GM18517 (cell line): ENCODE data around the gene PCBD2.
"Not testable (repeated sequence)": the region's sequence is repeated elsewhere in the genome, so short reads cannot be mapped to it uniquely, and the experiment has no call there.

Experiments
- ATAC-seq: cut with Tn5 transposase; IDR thresholded peaks from one replicate; pipeline ENCODE4 v1.9.1; 2021; ENCODE audit warnings: mild to moderate bottlenecking, moderate library complexity; ENCODE audit not compliant: unreplicated experiment

Gene PCBD2

DNA sequence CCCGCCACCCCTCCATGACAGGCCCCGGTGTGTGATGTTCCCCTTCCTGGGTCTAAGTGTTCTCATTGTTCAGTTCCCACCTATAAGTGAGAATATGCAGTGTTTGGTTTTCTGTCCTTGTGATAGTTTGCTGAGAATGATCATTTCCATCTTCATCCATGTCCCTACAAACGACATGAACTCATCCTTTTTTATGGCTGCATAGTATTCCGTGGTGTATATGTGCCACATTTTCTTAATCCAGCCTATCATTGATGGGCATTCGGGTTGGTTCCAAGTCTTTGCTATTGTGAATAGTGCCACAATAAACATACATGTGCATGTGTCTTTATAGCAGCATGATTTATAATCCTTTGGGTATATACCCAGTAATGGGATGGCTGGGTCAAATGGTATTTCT lies 93.1 kb downstream of the PCBD2 start:
- ATAC-seq, result not testable (repeated sequence)

DNA sequence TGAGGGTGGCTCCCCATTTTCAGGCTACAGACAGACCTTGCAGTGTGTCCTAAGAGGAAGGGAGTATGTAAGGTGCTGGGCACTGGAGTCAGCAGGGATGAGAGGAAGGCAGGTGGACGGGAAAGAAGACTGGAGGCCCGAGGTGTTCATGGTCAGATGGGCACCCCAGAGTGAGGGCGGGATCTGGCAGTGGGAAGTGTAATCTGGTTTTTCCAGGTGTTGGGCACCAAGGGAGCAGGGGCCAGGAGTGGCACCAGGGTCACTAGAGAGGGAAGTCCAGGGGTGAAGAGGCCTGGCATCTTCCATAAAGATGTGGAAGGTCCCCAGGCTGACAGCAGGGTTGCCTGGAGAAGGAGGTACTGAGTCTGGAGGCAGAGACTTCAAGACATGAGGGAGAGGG lies 99.4 kb downstream of the PCBD2 start:
- ATAC-seq, result no peak

GRCh38 chr5:135005076-135005475 lies 100.1 kb downstream of the PCBD2 start:
- no peak for ATAC-seq

GRCh38 chr5:135007305-135007704 lies 102.4 kb downstream of the PCBD2 start:
- ATAC-seq, result no peak

- no peak for ATAC-seq
Observed at GRCh38 chr5:135007749-135008363, 102.9 kb downstream of the PCBD2 start.

DNA sequence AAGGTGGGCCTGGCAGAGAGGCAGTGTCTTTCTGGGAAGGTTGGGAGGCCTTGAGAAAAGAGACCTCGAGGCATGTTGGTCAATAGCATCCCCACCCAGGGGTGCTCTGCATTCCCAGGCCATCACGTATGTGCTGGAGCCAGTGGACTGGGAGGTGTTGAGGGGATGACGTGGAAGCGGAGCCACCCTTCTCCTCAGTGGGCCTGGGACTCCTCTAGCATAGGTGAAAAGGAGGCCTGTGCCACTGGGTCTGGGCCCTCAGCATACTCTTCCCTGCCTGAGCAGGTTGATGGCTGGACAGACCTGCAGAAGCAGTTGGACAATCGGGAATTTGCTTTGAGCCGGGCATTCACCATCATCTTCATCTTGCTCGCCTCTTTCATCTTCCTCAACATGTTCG lies 103.6 kb downstream of the PCBD2 start:
- no peak for ATAC-seq

DNA sequence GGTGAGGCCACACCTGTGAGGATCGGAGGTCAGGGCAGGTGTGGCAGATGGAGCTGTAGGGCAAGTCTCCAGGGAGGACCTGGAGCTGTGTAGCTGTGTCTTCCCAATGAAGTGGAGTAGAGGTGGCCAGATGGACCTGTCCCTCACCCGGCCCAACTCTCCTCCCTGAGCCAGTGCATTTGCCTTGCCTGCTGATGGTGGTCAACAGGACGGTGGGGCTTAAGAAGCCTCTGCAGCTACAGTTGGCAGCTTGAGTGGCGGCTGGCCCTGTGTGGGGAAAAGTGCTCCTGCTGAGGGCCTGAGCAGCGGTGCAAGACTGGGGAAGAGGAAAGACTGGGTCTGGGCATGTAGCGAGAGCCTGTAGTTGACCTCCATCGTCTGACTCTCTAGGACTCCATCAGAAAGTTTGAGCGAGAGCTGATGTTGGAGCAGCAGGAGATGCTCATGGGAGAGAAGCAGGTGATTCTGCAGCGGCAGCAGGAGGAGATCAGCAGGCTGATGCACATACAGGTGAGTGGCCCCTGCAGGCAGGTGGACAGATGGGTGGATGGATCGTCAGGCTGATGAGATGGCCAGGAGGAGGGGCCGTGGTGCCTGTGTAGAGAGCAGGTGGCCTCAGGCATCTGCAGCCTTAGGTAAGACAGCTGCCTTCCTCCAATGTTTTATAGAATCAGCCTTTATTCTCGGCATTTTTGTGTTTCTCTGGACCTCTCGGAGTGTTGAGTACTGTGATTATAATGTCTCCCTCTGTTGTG lies 104.2 kb downstream of the PCBD2 start:
- ATAC-seq, result no peak

GRCh38 chr5:135009736-135010501 lies 105.0 kb downstream of the PCBD2 start:
- no peak for ATAC-seq

GRCh38 chr5:135010502-135011354 lies 105.8 kb downstream of the PCBD2 start:
- no peak for ATAC-seq

DNA sequence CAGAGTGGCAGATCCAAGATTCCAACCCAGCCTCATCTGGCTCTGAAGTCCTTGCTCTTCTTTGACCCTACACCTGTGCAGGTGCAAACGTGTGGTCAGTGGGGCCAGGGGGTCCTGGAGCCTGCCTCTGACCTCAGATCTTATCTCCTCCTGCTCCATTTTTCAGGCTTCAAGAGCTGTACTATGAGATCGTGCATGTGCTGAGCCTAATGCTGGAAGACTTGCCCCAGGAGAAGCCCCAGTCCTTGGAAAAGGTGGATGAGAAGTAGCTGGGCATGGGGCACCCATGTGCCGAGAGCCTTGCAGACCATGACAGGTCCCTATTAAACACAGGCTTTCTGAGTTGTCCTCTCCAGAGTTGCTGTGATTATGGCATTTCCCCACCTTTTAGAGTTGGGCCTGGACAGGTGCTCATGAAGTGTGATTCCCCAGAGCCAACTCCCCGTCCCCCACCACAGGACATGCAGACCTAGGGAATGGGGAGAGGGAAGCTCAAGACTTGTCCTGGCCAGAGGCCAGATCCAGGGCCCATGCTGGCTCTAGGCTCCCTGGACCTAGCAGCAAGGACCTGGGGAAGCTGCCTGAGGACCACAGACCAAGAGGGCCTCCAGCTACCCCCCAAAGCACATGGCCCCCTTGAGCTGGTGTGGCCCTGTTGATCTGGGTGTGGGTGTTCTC lies 106.6 kb downstream of the PCBD2 start:
- ATAC-seq, result no peak

- ATAC-seq, result no peak
Observed at GRCh38 chr5:135012033-135012588, 107.2 kb downstream of the PCBD2 start.
